ENCODE data around the gene TRUB1. TPM values are rescaled to one million over a fixed set of nuclear protein-coding genes. Genes with fewer than 3 reads are reported as not detected.

Gene TRUB1
- 34.6 and 36.6 TPM in 2 replicates for total RNA-seq

DNA sequence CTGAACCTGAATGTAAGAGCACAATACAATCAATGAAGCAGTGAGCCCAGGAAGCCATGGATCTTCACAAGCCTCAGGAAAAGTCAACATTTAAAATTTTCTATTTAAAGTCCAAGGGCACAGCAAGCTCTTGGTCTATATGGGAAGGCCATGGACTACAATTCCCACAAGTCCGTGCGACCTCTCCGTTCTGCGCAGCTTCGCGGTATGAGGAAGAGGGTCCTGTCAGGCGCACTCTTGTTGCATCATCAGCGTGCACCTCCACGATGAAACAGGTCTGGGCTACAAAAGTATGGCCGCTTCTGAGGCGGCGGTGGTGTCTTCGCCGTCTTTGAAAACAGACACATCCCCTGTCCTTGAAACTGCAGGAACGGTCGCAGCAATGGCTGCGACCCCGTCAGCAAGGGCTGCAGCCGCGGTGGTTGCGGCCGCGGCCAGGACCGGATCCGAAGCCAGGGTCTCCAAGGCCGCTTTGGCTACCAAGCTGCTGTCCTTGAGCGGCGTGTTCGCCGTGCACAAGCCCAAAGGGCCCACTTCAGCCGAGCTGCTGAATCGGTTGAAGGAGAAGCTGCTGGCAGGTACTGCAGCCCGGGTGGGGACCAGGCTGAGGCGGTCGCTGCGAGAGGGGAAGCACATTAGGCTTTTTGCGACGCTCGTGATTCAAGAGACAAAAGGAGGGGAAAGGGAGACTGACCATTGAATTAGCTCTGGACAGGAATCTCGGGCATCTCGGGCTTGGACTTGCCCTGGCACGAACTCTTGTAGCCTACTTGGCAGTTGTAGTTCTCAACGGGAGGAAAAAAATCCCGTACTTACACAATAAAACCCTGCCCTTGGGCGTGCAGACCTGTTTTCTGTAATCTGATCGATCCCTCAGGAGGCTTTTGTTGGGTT is at the start of gene TRUB1:
Gene TRUB1, plus strand, starts transcription at position 234 of the 894 bp plus-strand sequence. Its CDS starts 59 bp downstream, at position 293.

Other genes starting within 250 kb of the TRUB1 start
- gene FHIP2A, start 116.4 kb upstream of the TRUB1 start, total RNA-seq: 22.9 and 27.7 TPM in 2 replicates
- 0.62 and 1.00 TPM in 2 replicates for gene ATRNL1, start 155.2 kb downstream of the TRUB1 start, total RNA-seq